Neural cell (in vitro differentiated cells): Measurements from ENCODE around the gene TEK.

Experiments
- EP300 ChIP-seq: fragments of 450-650 bp; conservative IDR thresholded peaks from 2 replicates; pipeline ENCODE4 v1.6.1; 2014; ENCODE audit warnings: antibody characterized with exemption, mild to moderate bottlenecking, moderate library complexity; ENCODE audit not compliant: poor library complexity, severe bottlenecking
- EZH2 ChIP-seq: fragments of 200-600, 300-800 bp; shearing (Covaris generic), sonication (generic); IDR thresholded peaks from 2 replicates; pipeline ENCODE4 v1.6.1; 2014; ENCODE audit warnings: antibody characterized with exemption, low read length, borderline replicate concordance, mild to moderate bottlenecking; ENCODE audit not compliant: insufficient read depth, poor library complexity, severe bottlenecking
- MXI1 ChIP-seq: fragments of 450-650 bp; conservative IDR thresholded peaks from 2 replicates; pipeline ENCODE4 v1.6.1; 2014; ENCODE audit warnings: antibody characterized with exemption, mild to moderate bottlenecking; ENCODE audit not compliant: poor library complexity, severe bottlenecking
- POLR2AphosphoS5 ChIP-seq: IDR thresholded peaks from 2 replicates; pipeline ENCODE4 v1.6.1; 2012
- RAD21 ChIP-seq: fragments of 450-650 bp; conservative IDR thresholded peaks from 2 replicates; pipeline ENCODE4 v1.6.1; 2014; ENCODE audit warnings: antibody characterized with exemption, mild to moderate bottlenecking, moderate library complexity
- SMC3 ChIP-seq: fragments of 450-650 bp; conservative IDR thresholded peaks from 2 replicates; pipeline ENCODE4 v1.6.1; 2014; ENCODE audit warnings: antibody characterized with exemption, mild to moderate bottlenecking, moderate library complexity; ENCODE audit not compliant: poor library complexity
- TAF1 ChIP-seq: IDR thresholded peaks from 2 replicates; pipeline ENCODE4 v1.6.1; 2012; ENCODE audit warnings: low read depth
- TF ChIP-seq, protein P1 (sequence below): fragments of 450-650 bp; IDR thresholded peaks from 2 replicates; pipeline ENCODE4 v1.5.1; 2014; ENCODE audit warnings: antibody characterized with exemption, mild to moderate bottlenecking, moderate library complexity; ENCODE audit not compliant: poor library complexity, severe bottlenecking

DNA sequence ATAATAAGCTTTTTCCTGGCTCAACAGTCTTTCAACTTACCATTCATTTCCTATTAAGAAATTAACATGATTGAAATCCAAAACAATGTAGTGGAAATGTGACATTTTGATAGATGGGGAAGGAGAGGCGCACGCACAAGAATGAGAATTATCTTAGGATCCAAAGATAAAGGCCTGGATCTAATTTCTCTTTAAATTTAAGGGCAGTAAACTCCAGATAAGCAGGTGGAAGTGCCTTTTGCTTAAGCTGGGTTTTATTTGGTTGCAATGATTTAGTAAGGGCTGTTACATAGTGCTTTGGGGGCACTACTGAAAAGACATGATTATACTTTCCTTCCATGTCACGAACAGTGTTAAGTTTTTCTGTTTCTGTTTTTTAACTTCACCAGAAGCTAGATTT is 170.6 kb downstream of the TEK start:
- TF ChIP-seq EZH2, result no peak
- TF ChIP-seq EP300, result no peak
- no peak for TF ChIP-seq POLR2AphosphoS5
- TF ChIP-seq, protein P1, sequence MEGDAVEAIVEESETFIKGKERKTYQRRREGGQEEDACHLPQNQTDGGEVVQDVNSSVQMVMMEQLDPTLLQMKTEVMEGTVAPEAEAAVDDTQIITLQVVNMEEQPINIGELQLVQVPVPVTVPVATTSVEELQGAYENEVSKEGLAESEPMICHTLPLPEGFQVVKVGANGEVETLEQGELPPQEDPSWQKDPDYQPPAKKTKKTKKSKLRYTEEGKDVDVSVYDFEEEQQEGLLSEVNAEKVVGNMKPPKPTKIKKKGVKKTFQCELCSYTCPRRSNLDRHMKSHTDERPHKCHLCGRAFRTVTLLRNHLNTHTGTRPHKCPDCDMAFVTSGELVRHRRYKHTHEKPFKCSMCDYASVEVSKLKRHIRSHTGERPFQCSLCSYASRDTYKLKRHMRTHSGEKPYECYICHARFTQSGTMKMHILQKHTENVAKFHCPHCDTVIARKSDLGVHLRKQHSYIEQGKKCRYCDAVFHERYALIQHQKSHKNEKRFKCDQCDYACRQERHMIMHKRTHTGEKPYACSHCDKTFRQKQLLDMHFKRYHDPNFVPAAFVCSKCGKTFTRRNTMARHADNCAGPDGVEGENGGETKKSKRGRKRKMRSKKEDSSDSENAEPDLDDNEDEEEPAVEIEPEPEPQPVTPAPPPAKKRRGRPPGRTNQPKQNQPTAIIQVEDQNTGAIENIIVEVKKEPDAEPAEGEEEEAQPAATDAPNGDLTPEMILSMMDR, result no peak
- TF ChIP-seq MXI1, result no peak
- TF ChIP-seq SMC3, result no peak
- TF ChIP-seq TAF1, result no peak
- no peak for TF ChIP-seq RAD21
